HFF-Myc (cell line): ENCODE measurements around the gene ANKRD13D.

Experiments
- DNase-seq: peaks from one replicate; pipeline ENCODE4 v3.0.0-alpha.2; 2011; ENCODE audit warnings: low read depth; ENCODE audit errors: extremely low read depth
- H3K4me3 ChIP-seq: replicated peaks from 2 replicates; pipeline ENCODE4 v1.5.1; 2011; ENCODE audit warnings: low read depth, mild to moderate bottlenecking, control low read depth, low read length
- CTCF ChIP-seq: IDR thresholded peaks from 2 replicates; pipeline ENCODE4 v1.5.1; 2012; ENCODE audit warnings: mild to moderate bottlenecking, low read depth, low read length, control low read depth; ENCODE audit errors: missing control alignments

The ANKRD13D gene

GRCh38 chr11:67306769-67307544 is 17.9 kb downstream of the ANKRD13D start:
- H3K4me3 ChIP-seq = no peak overlapping the region
- TF ChIP-seq CTCF = no peak
- no peak for DNase-seq

GRCh38 chr11:67307545-67308001 is 18.5 kb downstream of the ANKRD13D start:
- H3K4me3 ChIP-seq = no peak overlapping the region
- no peak for TF ChIP-seq CTCF
- no peak for DNase-seq

DNA sequence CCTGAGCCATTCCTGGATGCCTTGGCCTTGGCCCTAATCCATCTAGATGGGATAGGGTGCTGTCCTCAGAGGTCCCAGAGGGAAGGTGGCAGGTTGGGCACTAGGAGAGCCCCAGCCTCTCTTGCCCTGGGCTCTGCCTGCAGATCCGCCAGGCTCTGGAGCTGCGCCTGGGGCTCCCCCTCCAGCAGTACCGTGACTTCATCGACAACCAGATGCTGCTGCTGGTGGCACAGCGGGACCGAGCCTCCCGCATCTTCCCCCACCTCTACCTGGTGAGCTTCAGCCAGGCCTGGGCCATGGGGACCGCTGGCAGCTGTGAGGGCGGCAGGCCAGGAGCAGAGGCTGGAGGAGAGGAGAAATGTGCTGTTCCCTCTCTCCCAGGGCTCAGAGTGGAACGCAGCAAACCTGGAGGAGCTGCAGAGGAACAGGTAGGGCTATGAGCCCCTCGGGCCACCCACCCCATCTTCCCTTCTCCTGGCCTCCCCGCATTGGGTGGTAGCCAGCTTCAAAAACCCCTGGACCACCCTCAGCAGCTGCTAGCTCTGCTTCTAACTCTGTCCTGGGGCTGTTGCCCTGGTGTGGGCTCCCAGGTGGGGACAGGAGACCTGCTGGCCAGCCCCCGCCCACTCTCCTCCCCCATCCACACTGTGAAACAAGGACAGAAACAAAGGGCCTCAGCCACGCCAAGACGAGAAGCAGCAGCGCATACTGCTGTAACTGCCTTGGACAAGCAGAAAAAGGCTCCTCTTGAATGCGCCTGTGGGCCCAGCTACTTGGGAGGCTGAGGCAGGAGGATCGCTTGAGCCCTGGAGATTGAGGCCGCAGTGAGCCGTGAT is 19.1 kb downstream of the ANKRD13D start:
- DNase-seq = no peak
- no peak overlapping the region for H3K4me3 ChIP-seq
- TF ChIP-seq CTCF = no peak

DNA sequence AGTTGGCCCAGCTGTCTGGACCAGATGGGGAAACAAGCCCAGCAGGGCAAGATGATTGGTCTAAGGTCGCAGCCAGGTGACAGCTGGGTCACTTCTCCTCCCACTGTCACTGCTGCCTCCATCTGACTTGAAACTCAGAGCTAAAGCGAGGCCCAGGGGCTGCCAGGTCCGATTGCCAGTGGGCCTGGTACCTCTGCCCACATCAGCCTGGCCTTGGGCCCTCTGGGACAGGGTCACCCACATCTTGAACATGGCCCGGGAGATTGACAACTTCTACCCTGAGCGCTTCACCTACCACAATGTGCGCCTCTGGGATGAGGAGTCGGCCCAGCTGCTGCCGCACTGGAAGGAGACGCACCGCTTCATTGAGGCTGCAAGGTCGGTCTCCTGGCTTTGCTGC is 20.1 kb downstream of the ANKRD13D start:
- H3K4me3 ChIP-seq = no peak overlapping the region
- no peak for DNase-seq
- no peak for TF ChIP-seq CTCF

GRCh38 chr11:67309661-67310061 is 20.6 kb downstream of the ANKRD13D start:
- no peak for TF ChIP-seq CTCF
- DNase-seq = no peak
- H3K4me3 ChIP-seq = no peak overlapping the region

GRCh38 chr11:67310246-67311050 is 21.3 kb downstream of the ANKRD13D start:
- TF ChIP-seq CTCF = no peak
- DNase-seq = no peak
- H3K4me3 ChIP-seq = no peak overlapping the region
